ENCODE data around the gene LRRN2. TPM values are rescaled to one million over a fixed set of nuclear protein-coding genes. Genes with fewer than 3 reads are reported as not detected.

LRRN2 gene
- total and polyA plus RNA-seq, 9 of the 15 experiments (the other 6 are each of a cell fraction or from before 2014, with no cell fraction given) = 0.05 TPM; not detected in 8

DNA sequence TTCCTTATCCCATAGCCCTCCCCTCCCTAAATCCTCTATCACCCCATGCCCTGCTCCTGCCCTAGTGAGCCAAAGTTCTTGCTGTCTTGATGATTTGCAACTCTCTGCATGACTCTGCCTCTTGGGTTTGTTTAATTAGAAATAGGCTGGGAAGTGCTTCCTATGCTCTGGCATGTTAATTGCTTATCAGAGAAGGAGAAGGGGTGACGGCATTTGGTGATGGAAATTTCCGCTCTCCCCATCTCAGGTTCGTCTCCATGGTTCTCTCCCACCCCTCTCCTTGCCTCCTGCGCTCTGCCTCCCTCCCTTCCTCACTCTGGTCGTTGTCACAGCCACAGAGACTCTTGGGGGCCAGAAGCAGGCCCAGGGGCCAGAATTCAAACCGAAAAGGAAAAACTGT lies 68.9 kb downstream of the LRRN2 start (continued):
- TF ChIP-seq, protein P1, sequence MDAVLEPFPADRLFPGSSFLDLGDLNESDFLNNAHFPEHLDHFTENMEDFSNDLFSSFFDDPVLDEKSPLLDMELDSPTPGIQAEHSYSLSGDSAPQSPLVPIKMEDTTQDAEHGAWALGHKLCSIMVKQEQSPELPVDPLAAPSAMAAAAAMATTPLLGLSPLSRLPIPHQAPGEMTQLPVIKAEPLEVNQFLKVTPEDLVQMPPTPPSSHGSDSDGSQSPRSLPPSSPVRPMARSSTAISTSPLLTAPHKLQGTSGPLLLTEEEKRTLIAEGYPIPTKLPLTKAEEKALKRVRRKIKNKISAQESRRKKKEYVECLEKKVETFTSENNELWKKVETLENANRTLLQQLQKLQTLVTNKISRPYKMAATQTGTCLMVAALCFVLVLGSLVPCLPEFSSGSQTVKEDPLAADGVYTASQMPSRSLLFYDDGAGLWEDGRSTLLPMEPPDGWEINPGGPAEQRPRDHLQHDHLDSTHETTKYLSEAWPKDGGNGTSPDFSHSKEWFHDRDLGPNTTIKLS (IDR thresholded peaks at IDR 0.05; ENCODE audit: borderline replicate concordance, low read depth) = no peak
- TF ChIP-seq, protein P2, sequence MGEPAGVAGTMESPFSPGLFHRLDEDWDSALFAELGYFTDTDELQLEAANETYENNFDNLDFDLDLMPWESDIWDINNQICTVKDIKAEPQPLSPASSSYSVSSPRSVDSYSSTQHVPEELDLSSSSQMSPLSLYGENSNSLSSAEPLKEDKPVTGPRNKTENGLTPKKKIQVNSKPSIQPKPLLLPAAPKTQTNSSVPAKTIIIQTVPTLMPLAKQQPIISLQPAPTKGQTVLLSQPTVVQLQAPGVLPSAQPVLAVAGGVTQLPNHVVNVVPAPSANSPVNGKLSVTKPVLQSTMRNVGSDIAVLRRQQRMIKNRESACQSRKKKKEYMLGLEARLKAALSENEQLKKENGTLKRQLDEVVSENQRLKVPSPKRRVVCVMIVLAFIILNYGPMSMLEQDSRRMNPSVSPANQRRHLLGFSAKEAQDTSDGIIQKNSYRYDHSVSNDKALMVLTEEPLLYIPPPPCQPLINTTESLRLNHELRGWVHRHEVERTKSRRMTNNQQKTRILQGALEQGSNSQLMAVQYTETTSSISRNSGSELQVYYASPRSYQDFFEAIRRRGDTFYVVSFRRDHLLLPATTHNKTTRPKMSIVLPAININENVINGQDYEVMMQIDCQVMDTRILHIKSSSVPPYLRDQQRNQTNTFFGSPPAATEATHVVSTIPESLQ (CRISPR knock-in tag; IDR thresholded peaks at IDR 0.05) = no peak
- TF ChIP-seq, protein P3, sequence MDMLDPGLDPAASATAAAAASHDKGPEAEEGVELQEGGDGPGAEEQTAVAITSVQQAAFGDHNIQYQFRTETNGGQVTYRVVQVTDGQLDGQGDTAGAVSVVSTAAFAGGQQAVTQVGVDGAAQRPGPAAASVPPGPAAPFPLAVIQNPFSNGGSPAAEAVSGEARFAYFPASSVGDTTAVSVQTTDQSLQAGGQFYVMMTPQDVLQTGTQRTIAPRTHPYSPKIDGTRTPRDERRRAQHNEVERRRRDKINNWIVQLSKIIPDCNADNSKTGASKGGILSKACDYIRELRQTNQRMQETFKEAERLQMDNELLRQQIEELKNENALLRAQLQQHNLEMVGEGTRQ (CRISPR knock-in tag; IDR thresholded peaks at IDR 0.05) = no peak
- TF ChIP-seq SAFB (IDR thresholded peaks at IDR 0.05; ENCODE audit: borderline replicate concordance, low read depth, low read length) = no peak
- TF ChIP-seq, protein P4, sequence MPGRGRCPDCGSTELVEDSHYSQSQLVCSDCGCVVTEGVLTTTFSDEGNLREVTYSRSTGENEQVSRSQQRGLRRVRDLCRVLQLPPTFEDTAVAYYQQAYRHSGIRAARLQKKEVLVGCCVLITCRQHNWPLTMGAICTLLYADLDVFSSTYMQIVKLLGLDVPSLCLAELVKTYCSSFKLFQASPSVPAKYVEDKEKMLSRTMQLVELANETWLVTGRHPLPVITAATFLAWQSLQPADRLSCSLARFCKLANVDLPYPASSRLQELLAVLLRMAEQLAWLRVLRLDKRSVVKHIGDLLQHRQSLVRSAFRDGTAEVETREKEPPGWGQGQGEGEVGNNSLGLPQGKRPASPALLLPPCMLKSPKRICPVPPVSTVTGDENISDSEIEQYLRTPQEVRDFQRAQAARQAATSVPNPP (IDR thresholded peaks at IDR 0.05; ENCODE audit: borderline replicate concordance, insufficient read depth, insufficient read length) = no peak
- TF ChIP-seq ZKSCAN3 (CRISPR knock-in tag; IDR thresholded peaks at IDR 0.05) = no peak
- no peak for TF ChIP-seq TOE1 (IDR thresholded peaks at IDR 0.05; ENCODE audit: borderline replicate concordance)
- no peak for TF ChIP-seq TOE1 (CRISPR knock-in tag; IDR thresholded peaks at IDR 0.05; ENCODE audit: borderline replicate concordance, low read depth)
- TF ChIP-seq, protein P5, sequence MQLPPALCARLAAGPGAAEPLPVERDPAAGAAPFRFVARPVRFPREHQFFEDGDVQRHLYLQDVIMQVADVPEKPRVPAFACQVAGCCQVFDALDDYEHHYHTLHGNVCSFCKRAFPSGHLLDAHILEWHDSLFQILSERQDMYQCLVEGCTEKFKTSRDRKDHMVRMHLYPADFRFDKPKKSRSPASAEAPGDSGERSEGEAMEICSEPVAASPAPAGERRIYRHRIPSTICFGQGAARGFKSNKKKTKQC (CRISPR knock-in tag; IDR thresholded peaks at IDR 0.05) = no peak
- TF ChIP-seq SETDB1 (IDR thresholded peaks at IDR 0.05; ENCODE audit: low read length) = no peak
- no peak for TF ChIP-seq CBFA2T3 (IDR thresholded peaks at IDR 0.05)
- TF ChIP-seq KLF13 (tag; IDR thresholded peaks at IDR 0.05; ENCODE audit: borderline replicate concordance, low read depth) = no peak
- no peak for TF ChIP-seq HDAC2 (IDR thresholded peaks at IDR 0.05)

Measured in K562 (cell line).